Measurements from ENCODE around the gene TPD52L1.
"Not testable (repeated sequence)": the region's sequence is repeated elsewhere in the genome, so short reads cannot be mapped to it uniquely, and the experiment has no call there.

TPD52L1 gene

GRCh38 chr6:125153391-125154117 is at the start of gene TPD52L1:
Gene TPD52L1, plus strand, starts transcription at chr6:125153773. Its CDS starts 179 bp downstream, at chr6:125153952.
- DNase-seq (ENCODE audit: low spot score): peak; percentile 66

GRCh38 chr6:125104425-125104824 is 49.1 kb upstream of the TPD52L1 start:
- no peak for DNase-seq (ENCODE audit: low spot score)

- no peak for DNase-seq (ENCODE audit: low spot score)
Observed at GRCh38 chr6:125107048-125107447, 46.5 kb upstream of the TPD52L1 start.

GRCh38 chr6:125107896-125108295 is 45.7 kb upstream of the TPD52L1 start:
- no peak for DNase-seq (ENCODE audit: low spot score)

GRCh38 chr6:125110056-125110455 is 43.5 kb upstream of the TPD52L1 start:
- no peak for DNase-seq (ENCODE audit: low spot score)

- DNase-seq (ENCODE audit: low spot score): no peak
Observed at GRCh38 chr6:125111219-125111983, 42.2 kb upstream of the TPD52L1 start.

GRCh38 chr6:125112934-125113333 is 40.6 kb upstream of the TPD52L1 start:
- DNase-seq (ENCODE audit: low spot score): no peak

- peak; percentile 68 for DNase-seq (ENCODE audit: low spot score)
Observed at GRCh38 chr6:125114248-125114858, 39.2 kb upstream of the TPD52L1 start.

- no peak for DNase-seq (ENCODE audit: low spot score)
Observed at GRCh38 chr6:125116170-125116569, 37.4 kb upstream of the TPD52L1 start.

- DNase-seq (ENCODE audit: low spot score): no peak
Observed at GRCh38 chr6:125116710-125117109, 36.9 kb upstream of the TPD52L1 start.

GRCh38 chr6:125117818-125118217 is 35.8 kb upstream of the TPD52L1 start:
- no peak for DNase-seq (ENCODE audit: low spot score)

GRCh38 chr6:125120054-125120590 is 33.5 kb upstream of the TPD52L1 start:
- no peak for DNase-seq (ENCODE audit: low spot score)

- DNase-seq (ENCODE audit: low spot score): no peak
Observed at GRCh38 chr6:125121894-125122293, 31.7 kb upstream of the TPD52L1 start.

GRCh38 chr6:125123051-125123450 is 30.5 kb upstream of the TPD52L1 start:
- DNase-seq (ENCODE audit: low spot score): no peak

- no peak for DNase-seq (ENCODE audit: low spot score)
Observed at GRCh38 chr6:125123468-125124048, 30.0 kb upstream of the TPD52L1 start.

GRCh38 chr6:125124049-125124669 is 29.4 kb upstream of the TPD52L1 start:
- no peak for DNase-seq (ENCODE audit: low spot score)

- not testable (repeated sequence) for DNase-seq (ENCODE audit: low spot score)
Observed at GRCh38 chr6:125125856-125126255, 27.7 kb upstream of the TPD52L1 start.

GRCh38 chr6:125129354-125129753 is 24.2 kb upstream of the TPD52L1 start:
- no peak for DNase-seq (ENCODE audit: low spot score)

- DNase-seq (ENCODE audit: low spot score): no peak
Observed at GRCh38 chr6:125132058-125132457, 21.5 kb upstream of the TPD52L1 start.

GRCh38 chr6:125136378-125136777 is 17.2 kb upstream of the TPD52L1 start:
- no peak for DNase-seq (ENCODE audit: low spot score)

GRCh38 chr6:125138083-125138482 is 15.5 kb upstream of the TPD52L1 start:
- DNase-seq (ENCODE audit: low spot score): no peak

GRCh38 chr6:125140808-125141207 is 12.8 kb upstream of the TPD52L1 start:
- no peak for DNase-seq (ENCODE audit: low spot score)
